ENCODE results near the gene MSI2. TPM values are rescaled to one million over a fixed set of nuclear protein-coding genes. Genes with fewer than 3 reads are reported as not detected.

MSI2 gene
- total RNA-seq, 1 donor from 2014 or later, result 96.8 TPM

DNA sequence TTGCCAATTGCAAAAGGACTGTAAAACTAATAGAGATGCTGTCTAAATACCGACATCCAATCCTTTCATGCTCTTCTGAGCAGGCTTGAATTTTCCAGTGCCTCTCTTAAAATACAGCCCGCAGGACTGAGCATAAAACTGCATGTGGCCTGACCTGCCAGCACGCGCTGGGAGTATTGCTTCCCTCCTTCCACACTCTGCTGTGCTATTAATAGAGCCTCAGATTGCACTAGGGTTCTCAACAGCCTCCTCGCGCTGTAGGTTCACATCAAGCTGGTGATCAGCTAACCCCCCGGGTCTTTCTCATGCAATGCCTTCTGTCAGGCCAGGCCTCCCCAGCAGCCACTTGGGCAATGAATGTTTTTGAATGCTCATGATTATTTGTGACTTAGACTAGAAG, 14.2 kb upstream of the MSI2 start:
- intact Hi-C loops (cut with DNase I), result loop anchor here (5.0 to 10.0 kb wide), 5 partner anchors 110 to 593 kb away; partner anchors contain the start of gene CCDC182
- ATAC-seq, result peak; percentile 89
- no peak for DNase-seq (ENCODE audit: missing footprints)

DNA sequence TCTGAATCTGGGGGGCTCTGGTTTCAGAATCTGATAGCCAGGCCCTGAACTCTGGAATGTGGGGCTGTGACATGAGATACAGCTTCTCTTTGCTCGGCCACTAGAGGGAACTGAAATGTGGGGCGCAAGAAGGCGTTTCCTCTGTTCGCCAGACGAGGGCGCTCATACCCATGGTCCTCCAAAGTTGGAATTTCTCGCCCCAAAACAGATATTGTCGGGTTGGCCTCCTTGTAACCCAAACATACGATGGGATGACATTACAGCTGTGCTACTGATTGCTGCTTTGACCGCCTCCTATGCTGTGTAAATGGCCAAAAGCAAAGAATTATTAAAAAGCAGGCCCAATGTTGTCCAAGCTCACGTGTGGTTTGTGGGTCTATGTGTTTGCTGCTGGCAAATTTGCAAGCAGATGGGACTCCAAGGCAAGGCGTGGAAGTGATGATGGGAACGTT, 13.1 kb upstream of the MSI2 start:
- DNase-seq (ENCODE audit: missing footprints) (no peak), ATAC-seq (peak; percentile 81)
- intact Hi-C loops (cut with DNase I), result loop anchor here (5.0 to 10.0 kb wide), 5 partner anchors 111 to 592 kb away; partner anchors contain the start of gene CCDC182

DNA sequence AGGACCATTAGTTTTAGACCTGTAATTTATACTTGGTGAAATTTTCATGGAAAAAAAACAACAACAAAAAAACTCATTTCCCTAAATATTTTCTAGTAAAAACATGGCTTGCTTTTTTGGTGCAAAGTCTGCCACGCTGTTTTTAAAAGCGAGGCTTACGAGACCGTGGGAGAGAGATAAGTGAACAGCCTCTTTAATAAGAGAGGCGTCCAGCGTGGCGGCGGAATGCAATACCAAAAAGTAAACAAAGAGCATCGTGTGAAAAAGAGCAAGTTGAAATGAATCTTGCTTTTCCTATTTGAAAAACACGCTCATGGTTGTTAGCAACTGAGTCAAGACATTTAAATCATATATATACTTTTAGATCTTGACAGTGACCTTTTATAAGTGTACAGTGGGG, 10.5 kb upstream of the MSI2 start:
- intact Hi-C loops (cut with DNase I), result loop anchor here (10.0 kb wide), 2 partner anchors 499 to 589 kb away; partner anchors contain the start of gene CCDC182
- ATAC-seq, result no peak
- no peak for DNase-seq (ENCODE audit: missing footprints)

DNA sequence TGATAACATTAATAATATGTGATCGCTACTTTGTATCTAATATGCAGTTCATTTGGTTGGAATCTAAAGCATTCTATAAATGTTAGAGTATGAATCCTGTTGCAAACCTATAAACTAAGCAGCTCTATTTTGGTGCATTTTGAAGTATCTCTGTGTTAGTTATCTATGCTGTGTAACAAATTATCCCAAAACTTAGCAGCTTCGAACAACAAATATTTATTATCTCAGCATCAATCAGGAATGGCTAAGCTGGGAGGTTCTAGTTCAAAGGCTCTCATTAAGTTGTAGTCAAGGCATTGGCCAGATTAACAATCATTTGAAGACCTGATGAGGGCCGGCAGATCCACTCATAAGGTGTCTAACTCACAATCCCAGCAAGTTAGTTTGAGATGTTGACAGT, 10.1 kb upstream of the MSI2 start:
- ATAC-seq (no peak), DNase-seq (ENCODE audit: missing footprints) (no peak)
- intact Hi-C loops (cut with DNase I), result loop anchor here (10.0 kb wide), 2 partner anchors 499 to 589 kb away; partner anchors contain the start of gene CCDC182

DNA sequence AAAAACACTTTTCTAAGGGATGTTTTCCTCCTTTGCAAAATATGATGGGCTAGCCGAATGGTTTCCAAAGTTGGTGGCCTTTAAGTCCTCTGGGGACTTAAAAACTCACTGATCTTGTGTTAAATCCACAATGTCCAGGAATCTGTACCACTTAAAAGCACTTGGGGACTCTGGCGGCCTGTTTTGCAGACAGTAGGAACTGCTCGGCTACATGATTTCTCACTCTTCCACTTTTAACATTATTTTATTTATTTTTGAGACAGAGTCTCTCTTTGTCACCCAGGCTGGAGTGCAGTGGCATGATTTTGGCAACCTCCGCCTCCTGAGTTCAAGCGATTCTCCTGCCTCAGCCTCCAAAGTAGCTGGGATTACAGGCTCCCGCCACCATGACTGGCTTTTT, 9.1 kb upstream of the MSI2 start:
- ATAC-seq, result no peak
- intact Hi-C loops (cut with DNase I), result loop anchor here (10.0 kb wide), 2 partner anchors 498 to 588 kb away; partner anchors contain the start of gene CCDC182
- DNase-seq (ENCODE audit: missing footprints), result no peak

DNA sequence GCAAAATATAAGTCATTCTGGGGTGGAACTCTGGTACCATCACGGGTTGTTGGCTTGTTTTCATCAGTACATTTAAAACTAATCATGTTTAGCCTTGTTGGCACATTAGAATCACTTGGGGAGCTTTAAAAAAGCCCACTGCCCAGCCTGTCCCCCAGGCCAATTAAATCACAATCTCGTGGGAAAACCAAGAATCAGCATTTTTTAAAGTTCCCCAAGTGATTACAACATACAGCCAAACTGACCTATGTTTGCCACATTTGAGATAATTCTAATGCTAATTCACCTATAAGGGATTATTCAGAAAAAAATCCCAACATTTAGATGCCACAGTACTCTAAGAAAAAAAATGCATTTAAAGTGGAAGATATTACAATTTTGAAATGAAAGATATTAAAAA, 8.4 kb upstream of the MSI2 start:
- ATAC-seq, result no peak
- DNase-seq (ENCODE audit: missing footprints), result no peak
- intact Hi-C loops (cut with DNase I), result loop anchor here (10.0 kb wide), 2 partner anchors 497 to 587 kb away; partner anchors contain the start of gene CCDC182

DNA sequence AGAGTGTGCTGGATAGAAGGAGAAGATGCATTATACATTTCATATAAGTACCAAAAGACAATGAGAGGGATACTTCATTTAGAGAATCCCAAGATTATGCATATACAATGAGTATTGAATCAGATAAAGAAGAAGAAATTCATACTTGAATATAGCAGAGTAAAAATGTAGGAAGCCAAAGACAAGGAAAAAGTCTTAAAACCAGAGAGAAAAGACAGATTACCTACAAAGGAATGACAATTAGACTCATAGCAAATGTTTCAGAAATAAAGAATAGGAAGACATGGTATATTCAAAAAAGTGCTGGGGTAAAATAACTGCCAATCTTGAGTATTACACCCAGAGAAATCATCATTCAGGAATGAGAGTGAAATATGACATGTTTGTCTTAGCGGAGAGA, 6.8 kb upstream of the MSI2 start:
- ATAC-seq (no peak), DNase-seq (ENCODE audit: missing footprints) (no peak)
- intact Hi-C loops (cut with DNase I), result loop anchor here (10.0 kb wide), 2 partner anchors 495 to 585 kb away; partner anchors contain the start of gene CCDC182

DNA sequence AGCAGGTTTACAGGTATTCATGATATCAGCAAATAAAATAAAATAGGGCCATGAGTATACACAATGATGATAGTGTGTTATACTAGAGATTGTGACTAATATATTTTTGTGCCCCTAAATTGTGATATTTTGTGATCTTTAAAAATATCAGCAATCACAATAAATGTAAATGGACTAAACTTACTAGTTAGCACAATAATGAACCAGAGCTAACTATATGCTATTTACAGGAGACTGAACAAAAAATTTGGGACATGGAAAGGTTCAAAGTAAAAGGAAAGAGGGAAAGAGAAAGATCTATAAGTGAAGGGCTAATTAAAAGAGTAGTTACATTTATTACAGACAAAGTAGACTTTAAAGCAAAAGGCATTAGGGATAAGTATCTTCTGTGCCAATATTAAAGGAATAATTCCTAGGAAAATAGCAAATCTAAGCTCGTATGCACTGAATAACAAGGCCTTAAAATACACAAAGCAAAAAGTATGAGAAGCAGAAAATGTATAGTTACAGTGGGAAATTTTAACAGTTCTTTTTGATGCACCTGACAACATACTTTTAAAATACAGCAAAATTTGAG, 5.0 kb upstream of the MSI2 start:
- intact Hi-C loops (cut with DNase I), result no loop called here
- DNase-seq (ENCODE audit: missing footprints), result no peak
- ATAC-seq, result no peak

DNA sequence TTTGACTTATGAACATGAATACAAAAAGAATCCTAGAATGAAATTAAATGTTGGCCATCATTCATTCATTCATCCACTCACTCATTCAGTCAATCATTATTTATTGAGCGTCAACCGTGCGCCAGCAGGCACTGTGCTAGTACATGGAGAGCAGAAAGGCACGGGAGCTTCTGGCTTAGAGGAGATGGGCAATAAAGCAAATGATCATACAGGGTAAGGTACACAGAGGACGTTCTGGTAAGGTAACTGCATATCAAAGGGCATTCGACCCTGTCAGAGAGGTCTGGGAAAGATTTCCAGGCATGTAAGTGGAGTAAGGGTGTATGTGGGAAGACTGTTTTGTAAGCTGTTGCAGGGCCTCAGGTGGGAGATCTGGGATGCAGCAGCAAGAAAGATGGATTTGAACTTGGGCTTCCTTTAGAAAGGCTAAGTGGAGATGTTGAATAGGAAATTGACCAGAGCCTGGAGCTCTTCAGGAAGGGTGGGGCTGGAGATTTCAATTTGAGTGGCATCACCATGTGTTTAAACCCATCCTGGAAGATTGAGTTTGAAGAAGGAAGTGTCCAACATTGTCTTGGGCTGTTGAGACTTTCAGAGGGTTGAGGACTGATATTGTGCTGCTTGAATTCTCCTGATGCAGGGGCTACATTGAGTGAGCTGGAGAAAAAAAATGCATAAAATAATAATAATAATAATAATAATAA, 2.8 kb upstream of the MSI2 start:
- intact Hi-C loops (cut with DNase I), result loop anchor here (2.0 kb wide), 1 partner anchor 343 kb away; no protein-coding TSS in a partner anchor
- DNase-seq (ENCODE audit: missing footprints) (no peak), ATAC-seq (no peak)

DNA sequence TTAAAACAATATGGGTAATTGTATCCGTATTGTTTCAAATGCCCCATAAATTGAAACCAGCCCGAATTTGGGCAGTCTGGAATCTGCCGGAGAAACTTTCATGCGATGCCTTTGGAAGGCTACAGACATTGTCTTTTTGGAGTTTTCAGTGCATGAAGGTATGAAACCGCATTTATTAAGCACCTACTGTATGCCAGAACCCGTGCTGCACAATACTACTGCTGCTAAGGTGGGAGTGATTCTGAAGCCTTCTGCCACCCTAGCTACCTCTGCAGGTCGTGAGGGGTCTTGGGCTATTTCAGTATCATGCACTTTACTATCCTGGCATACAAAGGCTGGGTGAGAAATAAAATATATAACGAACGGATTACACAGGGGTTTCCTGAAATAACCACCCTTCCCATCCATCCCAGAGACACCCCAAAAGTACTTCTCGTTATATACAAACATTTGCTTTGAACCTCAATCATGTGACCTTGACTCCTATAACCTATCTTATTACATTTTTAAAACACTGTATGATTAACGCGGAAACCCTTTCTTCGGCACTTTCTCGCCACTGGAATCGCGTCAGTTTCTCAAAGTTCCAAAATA, 1.0 kb upstream of the MSI2 start:
- intact Hi-C loops (cut with DNase I), result loop anchor here (2.0 to 5.0 kb wide), 4 partner anchors 72 to 407 kb away; no protein-coding TSS in a partner anchor
- ATAC-seq (no peak), DNase-seq (ENCODE audit: missing footprints) (no peak)

DNA sequence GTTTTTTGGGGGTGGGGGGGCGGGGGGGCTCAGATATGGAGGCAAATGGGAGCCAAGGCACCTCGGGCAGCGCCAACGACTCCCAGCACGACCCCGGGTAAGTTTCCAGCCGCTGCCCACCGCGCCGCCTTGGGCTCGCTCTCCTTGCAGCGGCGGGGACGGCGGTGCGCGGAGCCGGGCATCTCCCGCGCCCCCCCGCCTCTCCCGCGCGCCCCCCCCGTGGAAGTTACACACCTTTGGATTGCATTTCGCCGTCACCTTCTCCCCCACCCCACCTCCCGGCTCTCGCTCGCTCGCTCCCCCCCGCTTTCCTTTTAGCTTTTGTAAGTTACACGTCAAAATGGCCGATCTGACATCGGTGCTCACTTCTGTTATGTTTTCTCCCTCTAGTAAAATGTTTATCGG, 387 bp downstream of the MSI2 start:
- peak; percentile 27 for ATAC-seq
- no peak for DNase-seq (ENCODE audit: missing footprints)
- intact Hi-C loops (cut with DNase I), result loop anchor here (5.0 kb wide), 3 partner anchors 71 to 406 kb away; no protein-coding TSS in a partner anchor

DNA sequence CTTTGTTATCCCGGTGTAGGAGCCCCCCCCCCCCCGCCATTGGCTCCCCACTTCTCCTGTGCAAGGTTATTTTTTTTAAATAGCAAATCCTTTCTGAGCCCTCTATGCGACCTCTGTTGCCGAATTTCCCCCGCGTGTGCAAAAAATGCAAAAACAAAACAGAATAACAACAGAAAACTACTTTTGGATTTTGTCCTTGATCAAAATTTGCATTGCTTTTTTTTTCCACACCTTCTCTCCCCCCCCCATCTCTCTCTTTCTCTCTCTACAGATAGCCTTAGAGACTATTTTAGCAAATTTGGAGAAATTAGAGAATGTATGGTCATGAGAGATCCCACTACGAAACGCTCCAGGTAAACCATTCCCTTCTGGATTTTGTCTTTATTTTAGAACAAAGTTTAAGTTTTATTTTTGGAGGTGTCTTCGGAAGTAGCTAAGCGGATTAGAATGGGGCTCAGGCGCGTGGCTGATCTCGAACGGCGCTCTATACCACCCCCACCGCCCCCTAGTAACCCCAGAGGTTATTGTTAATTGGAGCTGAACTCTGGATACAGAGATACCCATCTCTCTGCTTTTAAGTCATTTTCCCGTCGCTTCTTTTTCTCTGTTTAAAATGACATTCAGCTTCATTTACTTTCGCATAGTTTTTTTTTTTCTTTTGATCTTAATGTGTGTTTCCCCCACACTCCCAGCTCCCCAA, 1.0 kb downstream of the MSI2 start:
- ATAC-seq (no peak), DNase-seq (ENCODE audit: missing footprints) (no peak)
- intact Hi-C loops (cut with DNase I), result loop anchor here (5.0 kb wide), 3 partner anchors 70 to 405 kb away; no protein-coding TSS in a partner anchor

DNA sequence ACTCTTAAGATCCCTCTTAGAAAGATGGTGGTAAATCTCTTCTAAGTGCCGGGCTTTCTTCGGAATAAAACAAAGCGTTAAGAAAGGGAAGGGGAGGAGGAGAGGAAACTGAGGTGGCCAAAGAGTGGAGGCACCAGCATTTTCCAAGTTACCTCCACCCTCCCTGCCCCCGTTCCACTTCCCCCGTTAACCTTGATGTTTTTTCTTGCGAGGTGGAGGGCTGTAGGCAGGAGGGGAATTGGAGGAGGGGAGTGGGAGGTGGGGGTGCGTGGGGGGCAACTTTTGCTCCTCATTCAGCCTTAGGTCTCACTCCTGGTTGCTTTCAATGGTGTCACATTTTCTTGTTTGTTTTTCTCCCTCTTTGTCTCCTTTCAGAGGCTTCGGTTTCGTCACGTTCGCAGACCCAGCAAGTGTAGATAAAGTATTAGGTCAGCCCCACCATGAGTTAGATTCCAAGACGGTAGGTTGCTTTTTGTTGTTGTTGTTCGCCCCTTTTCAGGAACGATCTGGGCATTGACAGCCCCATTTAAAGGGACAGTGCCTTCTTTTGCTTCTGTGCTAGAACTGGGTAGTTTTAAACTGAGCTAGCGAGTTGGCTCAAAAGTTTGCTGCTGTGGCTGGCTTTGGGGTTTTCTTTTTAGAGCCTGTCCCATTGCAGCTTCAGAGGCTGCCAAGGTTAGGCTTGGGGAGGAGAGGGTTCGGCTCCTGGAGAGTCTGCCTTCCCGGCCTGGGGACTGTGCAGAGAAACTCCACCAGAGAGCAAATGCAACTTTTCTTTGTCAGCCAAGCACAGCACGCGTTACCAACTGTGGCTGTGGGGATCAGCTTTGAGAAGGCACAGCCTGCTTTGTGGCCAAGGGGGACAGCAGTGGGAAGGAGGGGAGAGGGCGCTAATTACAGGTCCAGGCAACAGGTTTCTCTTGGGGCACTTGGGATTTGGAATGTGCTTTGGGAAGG, 1.9 kb downstream of the MSI2 start:
- no peak for ATAC-seq
- no peak for DNase-seq (ENCODE audit: missing footprints)
- intact Hi-C loops (cut with DNase I), result loop anchor here (5.0 kb wide), 3 partner anchors 69 to 404 kb away; no protein-coding TSS in a partner anchor

DNA sequence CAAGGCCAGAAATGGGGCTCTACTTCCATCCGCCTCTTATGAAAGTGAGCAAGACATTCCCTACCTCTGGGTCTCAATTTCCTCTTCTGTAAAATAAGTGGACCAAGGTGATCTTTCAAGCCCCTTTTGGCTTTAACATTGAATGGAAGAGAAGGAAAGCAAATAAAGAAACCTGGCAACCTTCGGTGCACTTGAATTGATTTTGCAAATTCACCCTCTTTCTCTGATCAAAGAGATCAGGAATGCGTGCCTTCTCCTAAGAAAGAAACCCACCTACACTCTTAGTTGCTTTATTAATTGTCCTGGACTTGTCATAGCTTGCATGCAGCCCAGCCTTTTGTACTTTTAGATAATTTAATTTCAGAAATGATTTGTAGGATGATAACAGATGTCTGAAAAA, 3.0 kb downstream of the MSI2 start:
- no peak for DNase-seq (ENCODE audit: missing footprints)
- intact Hi-C loops (cut with DNase I), result loop anchor here (5.0 kb wide), 3 partner anchors 68 to 403 kb away; no protein-coding TSS in a partner anchor
- ATAC-seq, result no peak

DNA sequence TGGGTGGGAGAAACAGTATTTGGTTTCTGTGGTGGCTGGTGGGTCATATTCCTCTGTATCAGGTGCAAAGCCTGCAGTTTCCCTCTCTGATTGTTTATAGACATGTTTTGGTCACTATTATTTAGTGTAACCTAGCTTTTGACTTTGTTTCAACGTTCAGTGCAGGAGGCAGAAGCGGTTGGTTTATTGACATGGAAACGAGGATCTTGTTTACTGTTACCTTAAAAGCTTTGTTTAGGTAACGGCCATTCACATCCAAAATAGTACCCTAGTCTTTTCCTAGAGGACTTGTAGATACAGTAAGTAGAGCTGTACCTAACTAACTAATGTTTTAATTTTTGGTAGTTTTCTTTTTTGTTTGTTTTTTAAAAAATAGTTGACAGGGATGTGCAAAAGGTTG, 3.5 kb downstream of the MSI2 start:
- DNase-seq (ENCODE audit: missing footprints), result no peak
- intact Hi-C loops (cut with DNase I), result loop anchor here (5.0 kb wide), 3 partner anchors 67 to 402 kb away; no protein-coding TSS in a partner anchor
- ATAC-seq, result no peak

DNA sequence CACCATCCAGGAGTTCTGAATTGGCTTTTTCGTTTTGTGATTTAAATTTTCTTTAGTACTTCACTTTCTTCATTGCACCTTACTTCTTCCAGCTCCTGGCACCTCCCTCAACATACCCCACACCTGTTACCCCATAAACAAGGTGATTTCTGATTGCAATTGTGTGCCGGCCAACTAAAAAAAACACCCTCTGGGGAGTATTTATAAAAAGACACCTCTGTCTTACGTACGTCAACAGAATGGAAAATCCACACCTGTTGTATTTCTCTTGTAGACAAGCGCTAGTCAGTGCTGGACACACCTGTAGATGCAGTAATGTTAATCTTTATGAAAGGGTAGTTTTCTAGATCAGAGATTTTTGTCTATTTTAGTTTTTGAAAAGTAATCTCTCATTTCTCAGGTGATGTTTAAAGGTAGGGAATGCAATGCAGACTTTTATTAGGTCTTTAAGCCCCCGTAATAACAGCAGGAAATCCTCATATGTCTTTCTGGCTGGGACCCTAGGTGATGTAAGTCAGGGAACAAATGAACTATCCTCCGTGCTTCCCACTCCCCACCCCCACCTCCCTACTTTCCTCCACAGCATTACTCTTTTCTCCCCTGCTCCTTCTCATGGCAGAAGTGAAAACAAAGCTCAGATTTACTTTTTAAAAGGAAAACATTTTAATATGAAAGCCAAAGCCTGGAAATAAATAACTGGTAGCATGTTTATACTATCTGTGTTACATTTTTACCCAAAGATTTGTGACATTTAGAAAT, 4.2 kb downstream of the MSI2 start:
- no peak for ATAC-seq
- intact Hi-C loops (cut with DNase I), result no loop called here
- DNase-seq (ENCODE audit: missing footprints), result no peak

DNA sequence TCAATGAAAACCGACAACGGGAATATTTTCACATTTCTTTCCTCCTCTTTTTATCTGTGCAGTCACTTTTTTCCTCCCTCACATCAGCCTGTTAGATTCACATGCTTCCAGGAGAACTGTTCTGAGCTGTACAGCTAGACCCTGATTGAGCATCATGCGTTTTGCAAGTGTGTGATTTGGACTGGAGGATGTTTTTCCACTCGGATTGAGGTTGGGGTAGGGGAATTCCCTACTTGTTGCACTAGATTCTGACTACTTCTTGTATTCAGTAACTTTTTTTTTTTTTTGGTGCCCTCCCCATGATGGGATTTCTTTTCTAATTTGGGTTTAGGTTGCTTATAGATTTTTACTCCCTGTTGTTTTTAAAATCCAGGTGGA, 4.8 kb downstream of the MSI2 start:
- no peak for ATAC-seq
- intact Hi-C loops (cut with DNase I), result no loop called here
- DNase-seq (ENCODE audit: missing footprints), result no peak

Measured in Right ventricle myocardium inferior (tissue), 1 donor.